KOPT-K1 (cell line): ENCODE results near the gene SLC66A3.

Experiments
- H3K27ac ChIP-seq: fragments of 200-600 bp; sonication (generic); 2 replicates; pipeline ENCODE4 v1.5.1; 2016; ENCODE audit warnings: antibody characterized with exemption, mild to moderate bottlenecking, low read depth, low read length; ENCODE audit not compliant: poor library complexity, severe bottlenecking
- H3K36me3 ChIP-seq: fragments of 200-600 bp; sonication (generic); 2 replicates; pipeline ENCODE4 v1.5.1; 2017; ENCODE audit warnings: antibody characterized with exemption, mild to moderate bottlenecking, low read length, moderate library complexity; ENCODE audit not compliant: insufficient read depth
- H3K9me3 ChIP-seq: fragments of 200-600 bp; sonication (generic); 2 replicates; pipeline ENCODE4 v1.5.1; 2017; ENCODE audit warnings: antibody characterized with exemption, low read length, mild to moderate bottlenecking; ENCODE audit not compliant: insufficient read depth, poor library complexity, severe bottlenecking

The SLC66A3 gene

GRCh38 chr2:11155381-11156035 is at the start of gene SLC66A3:
TSS of gene SLC66A3 (plus strand) at chr2:11155467. CDS start at chr2:11155547, 80 bp downstream.
- no peaks in the 10 kb centered on the region for H3K36me3 ChIP-seq
- H3K27ac ChIP-seq: peak within 1 kb of the TSS; percentile 59
- H3K9me3 ChIP-seq: no peaks in the 10 kb centered on the region

- Histone ChIP-seq H3K9me3 (no peaks in the 10 kb centered on the region), H3K27ac (no peak overlapping the region), H3K36me3 (no peaks in the 10 kb centered on the region)
Observed at GRCh38 chr2:11109002-11109401, 46.3 kb upstream of the SLC66A3 start.

- Histone ChIP-seq H3K36me3 (no peaks in the 10 kb centered on the region), H3K9me3 (no peaks in the 10 kb centered on the region), H3K27ac (no peak overlapping the region)
Observed at GRCh38 chr2:11112870-11113428, 42.3 kb upstream of the SLC66A3 start.

- Histone ChIP-seq H3K9me3 (no peaks in the 10 kb centered on the region), H3K27ac (no peak overlapping the region), H3K36me3 (no peaks in the 10 kb centered on the region)
Observed at GRCh38 chr2:11117776-11118175, 37.5 kb upstream of the SLC66A3 start.

GRCh38 chr2:11118761-11119160 is 36.5 kb upstream of the SLC66A3 start:
- Histone ChIP-seq H3K36me3 (no peaks in the 10 kb centered on the region), H3K9me3 (no peaks in the 10 kb centered on the region), H3K27ac (no peak overlapping the region)

GRCh38 chr2:11121099-11121822 is 34.0 kb upstream of the SLC66A3 start:
- no peak overlapping the region for H3K27ac ChIP-seq
- H3K36me3 ChIP-seq: no peaks in the 10 kb centered on the region
- H3K9me3 ChIP-seq: no peaks in the 10 kb centered on the region

GRCh38 chr2:11121823-11122155 is 33.5 kb upstream of the SLC66A3 start:
- H3K9me3 ChIP-seq: no peaks in the 10 kb centered on the region
- H3K36me3 ChIP-seq: no peaks in the 10 kb centered on the region
- no peak overlapping the region for H3K27ac ChIP-seq

- no peak overlapping the region for H3K27ac ChIP-seq
Observed at GRCh38 chr2:11122380-11122779, 32.9 kb upstream of the SLC66A3 start.

GRCh38 chr2:11123001-11123809 is 32.1 kb upstream of the SLC66A3 start:
- H3K27ac ChIP-seq: no peak overlapping the region
- no peaks in the 10 kb centered on the region for H3K36me3 ChIP-seq

More at GRCh38 chr2:11122380-11122779, 32.9 kb upstream of the SLC66A3 start:
- Histone ChIP-seq H3K9me3 (no peaks in the 10 kb centered on the region), H3K36me3 (no peaks in the 10 kb centered on the region)

GRCh38 chr2:11123856-11124759 is 31.2 kb upstream of the SLC66A3 start:
- Histone ChIP-seq H3K9me3 (no peaks in the 10 kb centered on the region), H3K27ac (no peak overlapping the region)

More at GRCh38 chr2:11123001-11123809, 32.1 kb upstream of the SLC66A3 start:
- H3K9me3 ChIP-seq: no peaks in the 10 kb centered on the region

GRCh38 chr2:11124760-11125068 is 30.6 kb upstream of the SLC66A3 start:
- Histone ChIP-seq H3K9me3 (no peaks in the 10 kb centered on the region), H3K36me3 (no peaks in the 10 kb centered on the region), H3K27ac (no peak overlapping the region)

More at GRCh38 chr2:11123856-11124759, 31.2 kb upstream of the SLC66A3 start:
- H3K36me3 ChIP-seq: no peaks in the 10 kb centered on the region

GRCh38 chr2:11127761-11128160 is 27.5 kb upstream of the SLC66A3 start:
- no peaks in the 10 kb centered on the region for H3K36me3 ChIP-seq
- no peak overlapping the region for H3K27ac ChIP-seq
- H3K9me3 ChIP-seq: no peaks in the 10 kb centered on the region

- Histone ChIP-seq H3K36me3 (no peaks in the 10 kb centered on the region), H3K9me3 (no peaks in the 10 kb centered on the region), H3K27ac (no peak overlapping the region)
Observed at GRCh38 chr2:11128243-11128951, 26.9 kb upstream of the SLC66A3 start.
